DLD1 (cell line): ENCODE data around the gene PMM1.
"Not testable (repeated sequence)": the region's sequence is repeated elsewhere in the genome, so short reads cannot be mapped to it uniquely, and the experiment has no call there.

ENCODE experiments used
- in situ Hi-C: cut with HindIII; loops from 2 replicates; pipeline ENCODE4 v1.10.0; 2017; ENCODE audit warnings: low sequenced_read_pairs

Gene PMM1

DNA sequence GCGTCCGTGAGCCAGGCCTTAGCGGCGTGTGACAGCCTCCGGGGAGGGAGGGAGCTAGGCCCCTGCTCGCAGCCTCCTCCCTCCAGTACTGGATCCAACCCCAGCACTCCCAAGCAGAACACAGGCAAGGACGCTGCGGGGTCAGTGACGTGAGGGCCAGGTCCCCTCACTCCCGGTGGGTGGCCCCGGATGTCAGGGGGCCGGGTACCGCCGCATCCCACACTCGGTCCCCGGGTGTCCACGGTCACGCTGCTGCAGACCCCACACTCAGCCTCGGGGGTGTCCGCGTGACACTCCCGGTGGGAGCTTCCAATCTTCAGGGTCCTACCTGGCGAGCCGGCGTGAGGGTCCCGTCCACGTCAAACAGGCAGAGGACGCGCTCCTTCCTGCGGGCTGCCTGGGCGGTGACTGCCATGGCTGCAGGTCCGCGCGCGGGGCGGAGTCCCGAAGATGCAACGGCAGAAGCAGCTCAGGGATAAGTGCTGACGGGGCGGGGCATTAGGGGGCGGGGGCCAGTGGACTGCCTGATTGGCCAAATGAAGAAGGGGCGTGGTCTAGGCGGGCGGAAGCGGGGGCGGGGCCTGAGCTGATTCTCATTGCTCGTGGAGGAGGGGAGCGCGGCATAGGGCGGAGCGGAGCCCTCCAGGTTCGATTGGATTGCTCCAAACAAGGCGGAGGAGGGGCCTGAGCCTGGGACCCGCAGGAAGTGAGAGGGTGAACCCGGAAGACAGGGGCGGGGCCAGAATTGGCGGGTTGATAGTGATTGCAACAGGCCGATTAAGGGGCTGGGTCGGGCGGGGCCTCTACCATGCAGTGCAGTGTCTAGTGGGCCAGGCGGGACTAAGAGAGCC lies at the start of gene PMM1:
PMM1 (minus strand) TSS at position 450 of the 851 bp plus-strand sequence; CDS start at position 415, 35 bp downstream.
- in situ Hi-C loops, result no loop called here

DNA sequence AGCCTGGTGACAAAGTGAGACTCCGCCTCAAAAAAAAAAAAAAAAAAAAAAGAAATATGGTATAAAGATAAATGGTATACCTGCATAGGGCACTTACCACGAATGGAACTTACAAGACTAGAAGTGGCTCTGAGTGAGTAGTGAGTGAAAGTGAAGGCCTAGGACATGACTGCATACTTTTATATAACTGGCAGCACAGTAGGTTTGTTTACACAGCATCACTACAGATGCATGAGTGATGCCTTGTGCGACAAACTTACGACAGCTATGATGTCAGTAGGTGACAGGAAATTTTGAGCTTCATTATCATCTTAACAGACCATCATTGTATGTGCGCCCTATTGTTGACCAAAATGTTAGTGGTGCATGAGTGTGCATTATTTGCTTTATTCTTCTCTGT lies 49.1 kb upstream of the PMM1 start:
- in situ Hi-C loops, result no loop called here

DNA sequence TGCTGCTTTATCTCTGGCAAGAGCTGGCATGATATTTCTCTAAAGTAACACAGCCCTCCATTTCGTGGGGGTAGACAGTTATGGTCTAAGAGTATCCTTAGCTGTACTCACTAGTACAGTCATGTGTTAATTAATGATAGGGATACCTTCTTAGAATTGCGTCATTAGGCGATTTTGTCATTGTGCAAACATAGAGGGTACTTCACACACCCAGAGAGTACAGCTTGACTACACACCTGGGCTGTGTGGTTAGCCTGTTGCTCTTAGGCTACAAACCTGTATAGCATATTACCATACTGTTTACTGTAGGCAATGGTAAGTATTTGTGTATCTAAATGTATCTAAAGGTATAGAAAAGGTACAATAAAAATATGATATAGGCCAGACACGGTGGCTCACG lies 48.5 kb upstream of the PMM1 start:
- in situ Hi-C loops, result no loop called here

GRCh38 chr22:41637623-41638022 lies 48.0 kb upstream of the PMM1 start:
- in situ Hi-C loops, result not testable (repeated sequence)

GRCh38 chr22:41636467-41636866 lies 46.8 kb upstream of the PMM1 start:
- in situ Hi-C loops, result no loop called here

GRCh38 chr22:41634610-41635009 lies 45.0 kb upstream of the PMM1 start:
- in situ Hi-C loops, result not testable (repeated sequence)

- in situ Hi-C loops, result not testable (repeated sequence)
Measured at GRCh38 chr22:41631615-41632014, 42.0 kb upstream of the PMM1 start.

GRCh38 chr22:41631115-41631514 lies 41.5 kb upstream of the PMM1 start:
- in situ Hi-C loops, result not testable (repeated sequence)

DNA sequence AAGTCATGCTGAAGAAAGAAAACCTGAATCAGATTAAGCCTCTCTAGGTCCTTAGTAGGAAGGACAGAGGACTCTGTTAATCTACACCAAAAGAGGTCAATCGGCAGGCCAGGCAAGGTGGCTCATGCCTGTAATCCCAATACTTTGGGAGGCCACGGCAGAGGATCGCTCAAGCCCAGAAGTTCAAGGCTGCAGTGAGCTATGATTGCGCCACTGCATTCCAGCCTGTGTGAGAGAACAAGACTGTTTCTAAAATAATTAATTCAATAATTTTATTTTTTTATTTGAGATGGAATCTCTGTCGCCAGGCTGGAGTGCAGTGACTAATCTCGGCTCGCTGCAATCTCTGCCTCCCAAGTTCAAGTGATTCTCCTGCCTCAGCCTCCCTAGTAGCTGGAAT lies 35.9 kb upstream of the PMM1 start:
- in situ Hi-C loops, result no loop called here

DNA sequence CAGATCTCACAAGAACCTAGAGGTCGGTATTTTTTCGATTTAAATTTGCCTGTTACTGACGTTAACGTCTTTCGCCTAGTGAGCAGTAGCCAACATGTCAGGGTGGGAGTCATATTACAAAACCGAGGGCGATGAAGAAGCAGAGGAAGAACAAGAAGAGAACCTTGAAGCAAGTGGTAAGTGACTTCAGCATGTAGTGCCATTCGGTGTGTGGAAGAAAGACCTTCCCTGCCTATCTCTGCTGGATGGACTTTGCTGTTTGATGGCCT lies 32.2 kb upstream of the PMM1 start:
- in situ Hi-C loops, result no loop called here

DNA sequence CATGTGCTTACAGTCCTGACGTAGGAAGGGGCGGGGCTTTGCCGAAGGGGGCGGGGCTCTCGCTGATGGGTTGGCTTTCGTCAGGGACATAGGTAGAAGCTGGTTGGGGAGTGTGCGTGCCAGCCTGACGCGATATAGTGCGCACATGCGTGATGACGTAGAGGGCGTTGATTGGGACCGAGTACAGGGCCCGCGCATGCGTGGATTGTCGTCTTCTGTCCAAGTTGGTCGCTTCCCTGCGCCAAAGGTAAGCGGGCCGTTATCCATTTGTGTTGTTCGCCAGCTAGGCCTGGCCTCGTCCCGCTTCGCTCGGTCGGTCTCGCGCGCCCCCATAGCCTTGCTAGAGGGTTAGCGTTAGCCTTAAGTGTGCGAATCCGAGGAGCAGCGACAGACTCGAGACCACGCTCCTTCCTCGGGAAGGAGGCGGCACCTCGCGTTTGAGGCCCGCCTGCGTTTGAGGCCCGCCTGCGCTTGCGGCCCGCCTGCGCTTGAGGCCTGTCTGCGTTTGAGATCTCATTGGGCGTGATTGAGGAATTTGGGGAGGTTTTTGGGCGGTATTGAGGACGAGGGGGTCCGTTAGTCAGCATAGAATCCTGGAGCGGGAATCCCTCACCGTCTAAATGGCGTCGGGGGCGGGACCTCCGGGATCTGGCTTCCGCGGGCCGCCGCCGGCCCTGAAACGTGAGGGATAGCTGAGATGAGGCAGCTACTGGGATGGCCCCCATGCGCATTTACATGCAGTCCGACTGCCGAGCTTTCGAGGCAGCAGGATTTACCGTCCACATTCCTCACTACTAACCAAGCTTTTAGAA lies 31.7 kb upstream of the PMM1 start, which contains the start of gene XRCC6:
XRCC6 (plus strand) TSS at position 197 of the 812 bp plus-strand sequence. CDS start 710 bp downstream, outside the sequence.
- in situ Hi-C loops, result no loop called here

DNA sequence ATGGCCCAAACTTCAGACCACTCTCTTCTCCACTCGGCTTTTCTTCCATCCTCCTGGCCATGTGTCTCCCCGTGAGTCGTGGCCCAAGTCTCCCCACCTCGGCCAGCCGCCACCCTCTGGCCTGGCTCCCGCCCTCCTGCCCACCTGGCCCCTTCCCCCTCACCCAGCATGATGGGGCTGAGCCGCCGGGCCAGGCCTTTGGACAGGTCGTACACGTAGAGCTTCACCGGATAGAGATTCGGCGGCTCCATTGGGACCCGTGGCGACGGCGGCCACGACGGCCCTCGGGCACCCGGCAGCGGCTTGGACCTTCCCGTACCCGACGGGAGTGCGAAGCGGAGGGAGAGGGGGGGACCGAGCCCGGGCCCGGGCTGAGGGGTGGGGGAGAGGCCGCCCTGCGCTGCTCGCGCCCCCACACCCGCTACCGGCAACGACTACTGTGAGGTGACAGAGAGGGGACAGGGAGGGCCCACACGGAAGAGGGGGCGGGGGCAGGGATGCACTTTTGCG lies 31.0 kb upstream of the PMM1 start, which contains the start of gene DESI1:
DESI1 (minus strand) TSS at position 455 of the 510 bp plus-strand sequence; CDS start at position 251, 204 bp downstream.
- in situ Hi-C loops, result no loop called here

DNA sequence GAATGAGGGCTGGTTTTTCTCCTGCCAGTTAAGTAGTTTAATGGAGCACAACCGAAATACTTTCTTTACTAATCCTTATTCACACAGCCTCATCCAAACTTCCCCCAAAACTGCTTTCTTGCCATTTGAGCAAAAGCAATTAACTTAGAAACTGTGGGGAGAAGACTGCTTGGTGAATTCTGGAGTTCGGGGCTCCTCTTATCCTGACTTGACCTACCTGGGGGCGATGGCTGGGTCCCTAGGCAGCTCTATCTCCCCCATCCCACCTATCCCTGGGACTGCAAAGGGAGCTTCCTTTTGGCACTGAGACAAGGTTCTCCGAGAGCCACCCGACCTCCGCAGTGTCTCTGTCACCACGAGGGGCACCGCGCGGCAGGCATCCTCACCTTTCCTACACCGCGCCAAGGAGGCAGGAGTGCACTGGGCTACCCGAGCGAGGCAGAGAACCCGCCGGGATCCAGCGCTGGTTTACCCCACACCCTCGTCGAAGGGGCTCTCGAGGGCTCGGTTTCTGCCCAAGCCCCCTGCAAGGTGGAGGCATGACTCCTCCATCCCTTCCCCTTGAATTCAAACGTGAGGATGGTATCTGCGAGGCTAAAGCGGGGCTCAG lies 30.4 kb upstream of the PMM1 start:
- in situ Hi-C loops, result no loop called here

- in situ Hi-C loops, result no loop called here
Measured at GRCh38 chr22:41613456-41613855, 23.8 kb upstream of the PMM1 start.

DNA sequence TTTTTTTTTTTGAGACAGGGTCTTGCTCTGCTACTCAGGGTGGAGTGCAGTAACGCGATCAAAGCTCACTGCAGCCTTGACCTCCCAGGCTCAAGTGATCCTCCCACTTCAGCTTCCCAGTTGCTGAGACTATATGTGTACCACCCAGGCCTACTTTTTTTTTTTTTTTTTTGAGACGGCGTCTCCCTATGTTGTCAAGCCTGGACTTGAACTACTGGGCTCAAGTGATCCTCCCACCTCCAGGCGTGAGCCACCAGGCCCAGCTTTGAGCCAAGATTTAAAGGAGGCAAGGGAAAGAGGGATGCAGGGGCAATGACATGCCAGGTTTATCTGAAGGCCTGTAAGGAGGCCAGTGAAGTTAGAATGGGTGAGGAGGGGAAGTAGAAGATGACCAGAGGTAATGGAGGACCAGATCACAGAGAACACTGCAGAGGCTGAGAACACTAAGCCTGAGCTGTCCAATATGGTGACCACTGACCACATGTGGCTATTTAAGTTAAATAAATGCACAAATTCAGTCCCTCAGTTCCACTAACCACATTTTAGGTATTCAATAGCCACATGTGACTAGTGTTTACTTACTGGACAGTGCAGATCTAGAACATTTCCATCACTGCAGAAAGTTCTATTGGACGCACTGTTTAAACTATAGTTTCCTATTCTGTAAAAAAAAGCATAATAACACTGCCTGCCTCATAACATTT lies 23.1 kb upstream of the PMM1 start:
- in situ Hi-C loops, result no loop called here

GRCh38 chr22:41608386-41608785 lies 18.7 kb upstream of the PMM1 start:
- in situ Hi-C loops, result no loop called here

DNA sequence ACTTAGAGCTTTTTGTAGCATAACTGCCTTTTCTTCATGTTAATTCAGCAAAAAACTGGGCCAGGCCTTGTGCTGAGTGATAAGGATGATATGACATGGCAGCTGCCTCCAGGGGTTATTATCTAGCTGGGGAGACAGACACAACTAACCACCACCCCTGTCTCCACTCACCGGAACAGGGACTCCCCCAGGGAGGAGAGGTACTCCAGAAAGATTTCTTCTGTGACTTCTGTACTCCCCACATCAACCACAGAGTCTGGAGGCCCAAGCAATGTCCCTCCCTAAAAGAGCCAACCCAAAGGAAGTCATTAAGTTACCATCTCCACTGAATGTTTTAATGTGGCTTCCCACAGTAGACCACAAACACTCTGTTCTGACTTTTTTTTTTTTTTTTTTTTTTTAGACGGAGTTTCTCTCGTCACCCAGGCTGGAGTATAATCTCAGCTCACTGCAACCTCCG lies 14.3 kb upstream of the PMM1 start:
- in situ Hi-C loops, result no loop called here

DNA sequence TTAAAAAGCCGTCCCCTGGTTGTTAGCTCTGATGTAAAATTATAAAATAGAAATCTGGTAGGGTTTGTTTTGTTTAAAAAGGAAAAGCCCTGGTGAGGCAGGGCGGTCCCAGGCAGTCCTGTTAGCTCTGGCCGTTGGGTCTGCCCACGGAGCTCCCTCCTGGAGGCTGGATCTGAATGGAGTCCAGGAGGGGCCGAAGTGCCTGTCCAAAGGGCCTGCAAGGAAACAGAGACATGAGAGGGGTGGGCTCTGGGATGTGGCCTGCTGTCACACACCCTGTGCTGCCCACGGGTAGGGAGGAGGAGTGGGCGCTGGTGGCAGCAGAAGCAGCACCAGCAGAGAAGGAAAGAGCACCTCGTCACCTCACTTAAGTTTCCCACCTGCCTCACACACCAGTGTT lies 11.3 kb upstream of the PMM1 start:
- in situ Hi-C loops, result no loop called here

- in situ Hi-C loops, result no loop called here
Measured at GRCh38 chr22:41598891-41599635, 9.4 kb upstream of the PMM1 start.

DNA sequence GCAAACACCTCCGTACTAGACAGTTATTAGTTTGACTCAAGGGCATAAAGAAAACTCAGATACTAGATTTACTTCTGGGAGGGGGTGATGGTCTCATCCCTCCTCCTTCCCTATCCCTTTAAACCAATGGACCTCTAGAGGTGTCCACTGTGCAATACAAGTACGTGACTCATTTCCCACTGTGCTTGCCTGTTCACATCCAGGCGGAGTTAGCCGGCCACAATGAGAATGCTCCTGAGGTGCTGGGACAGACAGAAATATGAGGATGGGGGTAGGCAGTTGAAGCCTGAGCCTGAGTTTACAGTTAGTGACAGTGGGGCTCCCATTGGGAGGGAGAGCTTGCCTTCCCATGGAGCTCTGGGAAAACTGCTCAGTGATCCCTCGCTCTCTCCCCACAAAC lies 8.4 kb upstream of the PMM1 start:
- in situ Hi-C loops, result no loop called here
